Subcutaneous adipose tissue (tissue), 4 donors: ENCODE measurements around the gene ICE2. TPM values are rescaled to one million over a fixed set of nuclear protein-coding genes. Genes with fewer than 3 reads are reported as not detected.

Source experiments
- CTCF ChIP-seq: fragments of 450-650 bp; IDR thresholded peaks from one replicate; pipeline ENCODE4 v1.5.1; 2016; ENCODE audit warnings: low read depth, mild to moderate bottlenecking, control low read depth, antibody characterized with exemption, moderate library complexity
- total RNA-seq, 4 donors: library from RNA; depleted of rRNA; stranded (reverse); fragments of >200 nt; gene quantifications; one replicate each; pipeline ENCODE4 v1.1.0, GENCODE V29; 2016

The ICE2 gene
- total RNA-seq, 4 donors from 2014 or later, result 26.0 to 64.2 (median 36.2) TPM

DNA sequence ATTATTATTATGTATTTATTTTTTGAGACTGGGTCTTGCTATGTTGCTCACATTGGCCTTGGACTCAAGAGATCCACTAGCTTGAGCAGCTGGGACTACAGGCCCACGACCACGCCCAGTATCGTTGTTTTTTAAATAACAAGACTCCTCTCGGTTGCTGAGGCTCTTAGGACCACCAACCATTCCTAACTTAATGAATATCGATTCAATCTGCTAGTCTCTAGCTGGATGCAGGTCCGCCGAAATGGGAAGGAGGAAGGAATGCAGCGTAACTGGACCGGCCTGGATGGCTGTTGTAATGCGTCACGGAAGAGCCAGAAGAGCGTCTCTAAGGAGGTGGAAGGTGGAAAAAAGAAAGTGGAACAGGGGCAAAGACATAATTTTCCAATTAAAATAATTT, 82.8 kb downstream of the ICE2 start:
- no peak for TF ChIP-seq CTCF

DNA sequence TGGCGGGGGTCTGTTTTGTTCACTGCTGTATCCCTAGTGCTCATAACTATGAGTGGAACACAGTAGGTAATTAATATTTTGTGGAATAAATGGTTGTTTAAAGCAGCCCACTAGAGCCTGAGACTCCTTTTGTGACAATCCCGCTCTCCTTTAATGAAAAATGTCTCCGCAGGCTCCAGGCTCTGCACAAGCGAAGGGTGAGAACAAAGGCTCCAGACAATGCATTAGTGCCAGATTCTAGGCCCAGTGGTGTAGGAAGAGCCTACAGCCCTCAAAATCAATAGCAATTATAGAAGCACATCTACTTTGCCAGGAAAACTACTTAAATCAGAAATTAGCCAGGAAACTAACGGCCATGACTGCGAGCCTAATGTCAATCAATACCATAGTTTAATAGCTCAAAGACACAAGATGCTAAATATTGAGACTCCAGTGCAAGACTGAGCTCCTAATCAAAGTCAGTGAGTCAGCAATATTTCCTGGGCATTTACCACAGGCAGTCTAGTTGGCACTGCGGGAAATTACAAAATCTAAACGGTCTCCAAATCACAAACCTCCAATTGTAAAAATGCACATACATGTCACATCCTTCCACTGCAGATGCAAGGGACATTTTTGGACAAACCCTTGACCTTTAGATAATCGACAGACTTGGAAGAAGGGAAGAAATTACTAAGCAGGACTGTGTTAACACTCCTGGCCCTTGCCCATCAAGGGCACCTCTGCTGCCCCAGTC, 83.5 kb downstream of the ICE2 start:
- no peak for TF ChIP-seq CTCF

DNA sequence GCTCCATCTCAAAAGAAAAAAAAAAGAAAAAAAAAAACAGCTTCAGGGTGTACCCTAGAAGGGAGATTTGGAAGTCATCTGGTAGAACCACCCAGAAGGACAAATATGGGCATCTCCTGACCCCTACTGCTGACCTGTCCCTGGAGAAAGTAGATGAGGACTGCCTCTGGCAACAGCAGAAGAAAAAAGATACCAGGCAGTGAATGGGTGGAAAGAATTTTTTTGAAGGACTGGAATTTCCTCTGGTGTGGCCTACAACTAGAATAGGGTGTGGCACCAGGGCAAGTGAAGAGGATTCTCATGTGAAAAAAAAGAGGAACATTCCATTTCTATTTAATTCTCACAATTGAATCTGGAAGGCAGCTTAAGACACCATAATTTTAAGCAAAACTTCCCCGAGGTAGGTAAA, 84.2 kb downstream of the ICE2 start:
- no peak for TF ChIP-seq CTCF

DNA sequence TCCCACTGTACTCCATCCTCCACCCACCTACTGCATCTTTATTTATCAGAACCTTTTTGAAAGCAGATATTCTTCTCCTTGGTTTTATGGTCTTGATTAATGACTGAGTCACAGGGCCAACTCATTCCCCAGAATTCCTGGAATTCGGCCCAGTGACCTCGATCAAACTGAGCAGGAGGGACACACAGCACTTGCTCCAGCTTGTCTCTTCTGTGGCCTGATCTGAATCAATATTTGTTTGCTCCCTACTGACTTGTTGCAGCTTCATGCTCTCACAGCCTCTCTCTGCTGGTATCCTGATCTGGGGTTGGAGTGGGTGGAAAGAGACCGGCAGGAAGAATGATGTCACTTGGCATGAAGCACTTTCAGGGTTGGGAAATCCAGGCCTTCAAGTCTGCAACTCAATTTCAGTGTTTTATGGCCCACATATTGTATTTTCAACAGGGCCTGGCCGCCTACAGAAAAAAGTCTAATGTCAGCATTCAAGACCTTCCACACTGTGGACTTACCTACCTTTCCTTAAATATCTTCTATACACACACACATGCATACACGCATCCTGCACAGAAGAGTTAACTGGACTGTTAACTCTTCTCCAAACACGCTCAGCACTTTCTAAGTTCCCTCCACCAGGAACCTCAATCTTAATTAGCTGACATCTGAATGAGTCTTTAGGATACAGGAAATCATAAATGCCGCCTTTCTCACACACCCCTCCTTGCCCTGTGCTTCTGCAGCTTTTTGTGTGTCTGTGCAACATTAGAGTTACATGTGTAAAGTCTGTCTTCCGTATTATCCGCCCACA, 85.8 kb downstream of the ICE2 start:
- TF ChIP-seq CTCF, result no peak

DNA sequence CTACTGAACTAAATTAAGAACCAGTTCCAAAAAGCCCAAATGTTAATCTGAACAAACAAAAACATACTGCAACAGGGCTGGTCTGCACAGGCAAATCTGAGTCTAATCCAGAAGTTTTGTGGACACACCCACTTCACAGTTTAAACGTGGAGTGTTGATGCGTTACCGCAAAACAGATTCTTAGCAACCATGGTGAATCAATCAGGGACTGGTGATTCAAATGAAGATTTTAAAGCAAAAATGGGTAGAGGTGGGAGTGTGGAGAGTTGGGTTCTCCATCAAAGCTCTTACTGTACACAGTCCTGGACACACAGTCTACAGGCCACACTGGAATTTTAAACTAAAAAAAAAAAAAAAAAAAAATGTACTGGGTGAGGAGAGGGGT, 86.3 kb downstream of the ICE2 start:
- TF ChIP-seq CTCF, result no peak

DNA sequence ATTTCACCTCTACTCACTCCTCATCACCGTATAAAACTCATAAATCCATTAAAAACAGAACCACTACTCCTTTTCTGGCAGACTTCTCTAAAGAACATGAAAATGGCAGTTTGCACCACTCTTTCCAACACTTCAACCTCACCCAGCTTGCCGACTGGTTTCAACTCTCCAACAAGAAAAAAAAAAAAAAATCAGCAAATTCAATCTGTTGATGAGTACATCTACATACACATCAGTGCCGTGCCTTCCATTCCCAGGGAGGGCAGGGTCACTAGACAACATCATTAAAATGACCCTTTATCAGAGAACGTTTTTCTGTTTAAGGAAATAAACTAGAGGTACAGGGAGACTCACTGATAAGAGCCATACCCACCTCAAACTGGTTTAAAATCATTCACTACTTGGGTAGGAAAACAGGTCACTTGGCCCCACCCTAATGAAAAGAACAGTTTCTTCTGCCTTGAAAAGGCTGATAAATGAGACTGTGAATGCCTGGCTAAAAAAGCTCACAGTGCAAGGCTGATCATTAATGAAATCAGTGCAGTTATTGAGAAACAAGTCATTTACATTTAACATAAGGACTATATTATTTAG, 87.1 kb downstream of the ICE2 start:
- no peak for TF ChIP-seq CTCF

DNA sequence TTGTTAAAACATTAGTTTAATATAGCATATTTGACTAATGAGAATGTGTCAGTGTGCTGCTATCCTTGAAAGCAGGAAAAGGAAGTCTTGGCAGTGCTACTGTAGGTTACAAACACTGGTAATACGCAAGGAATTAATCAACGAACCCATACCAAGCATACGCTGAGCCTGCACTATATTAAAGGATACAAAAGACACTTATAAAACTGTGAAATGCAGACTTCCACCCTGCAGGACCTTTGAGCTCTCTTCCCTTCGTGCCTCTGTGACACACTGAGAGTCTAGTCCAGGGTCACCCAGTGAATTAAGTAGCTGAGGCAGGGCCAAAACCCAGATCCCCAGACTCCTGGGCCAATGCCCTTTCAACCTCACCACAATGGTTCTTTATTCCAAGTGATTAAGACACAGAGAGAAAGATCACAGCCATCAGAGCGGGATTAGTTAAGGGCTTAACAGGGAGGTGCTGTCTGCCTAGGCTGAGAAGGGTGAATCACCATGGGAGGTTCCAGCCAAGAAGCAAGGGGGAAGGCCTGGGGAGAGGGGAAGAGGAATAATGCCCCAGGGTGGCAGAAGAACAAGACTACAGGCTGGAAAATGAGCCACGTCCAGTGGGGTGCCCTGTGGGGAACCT, 88.0 kb downstream of the ICE2 start:
- no peak for TF ChIP-seq CTCF
